HS-5 (cell line): ENCODE data around the gene DIS3L.
"Not testable (repeated sequence)": the region's sequence is repeated elsewhere in the genome, so short reads cannot be mapped to it uniquely, and the experiment has no call there.

ENCODE experiments used
- DNase-seq: peaks from one replicate; pipeline ENCODE4 v3.0.0-alpha.2; 2012; ENCODE audit warnings: low read depth

DIS3L gene

GRCh38 chr15:66278056-66278455 lies 15.3 kb upstream of the DIS3L start:
- DNase-seq, result no peak

GRCh38 chr15:66278671-66279070 lies 14.7 kb upstream of the DIS3L start:
- DNase-seq, result no peak

- DNase-seq, result no peak
These were observed 9.1 kb upstream of the DIS3L start for GRCh38 chr15:66284271-66284670.

- no peak for DNase-seq
These were observed 7.7 kb upstream of the DIS3L start for GRCh38 chr15:66285533-66286280.

- no peak for DNase-seq
These were observed 5.8 kb upstream of the DIS3L start for GRCh38 chr15:66287461-66288057.

GRCh38 chr15:66288093-66288492 lies 5.3 kb upstream of the DIS3L start:
- DNase-seq, result no peak

- DNase-seq, result no peak
These were observed 4.7 kb upstream of the DIS3L start for GRCh38 chr15:66288551-66289185.

- no peak for DNase-seq
These were observed 3.4 kb upstream of the DIS3L start for GRCh38 chr15:66290007-66290406.

- no peak for DNase-seq
These were observed 2.9 kb upstream of the DIS3L start for GRCh38 chr15:66290518-66290917.

- DNase-seq, result no peak
These were observed 1.4 kb upstream of the DIS3L start for GRCh38 chr15:66291816-66292570.

- DNase-seq, result no peak
These were observed 573 bp upstream of the DIS3L start for GRCh38 chr15:66292571-66293418.

GRCh38 chr15:66294157-66294931 lies 976 bp downstream of the DIS3L start:
- DNase-seq, result peak; percentile 82

GRCh38 chr15:66294932-66295235 lies 1.5 kb downstream of the DIS3L start:
- DNase-seq, result peak; percentile 46

GRCh38 chr15:66296186-66296585 lies 2.8 kb downstream of the DIS3L start:
- no peak for DNase-seq

- DNase-seq, result no peak
These were observed 5.5 kb downstream of the DIS3L start for GRCh38 chr15:66298803-66299251.

GRCh38 chr15:66302489-66303278 lies 9.3 kb downstream of the DIS3L start:
- no peak for DNase-seq

GRCh38 chr15:66304425-66304824 lies 11.1 kb downstream of the DIS3L start:
- not testable (repeated sequence) for DNase-seq

GRCh38 chr15:66306381-66306780 lies 13.0 kb downstream of the DIS3L start:
- DNase-seq, result no peak

GRCh38 chr15:66308531-66308930 lies 15.2 kb downstream of the DIS3L start:
- no peak for DNase-seq

GRCh38 chr15:66309828-66310227 lies 16.5 kb downstream of the DIS3L start:
- DNase-seq, result no peak
